ENCODE results near the gene OR2M5.

The OR2M5 gene, protein sequence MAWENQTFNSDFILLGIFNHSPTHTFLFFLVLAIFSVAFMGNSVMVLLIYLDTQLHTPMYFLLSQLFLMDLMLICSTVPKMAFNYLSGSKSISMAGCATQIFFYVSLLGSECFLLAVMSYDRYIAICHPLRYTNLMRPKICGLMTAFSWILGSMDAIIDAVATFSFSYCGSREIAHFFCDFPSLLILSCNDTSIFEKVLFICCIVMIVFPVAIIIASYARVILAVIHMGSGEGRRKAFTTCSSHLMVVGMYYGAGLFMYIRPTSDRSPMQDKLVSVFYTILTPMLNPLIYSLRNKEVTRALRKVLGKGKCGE

GRCh38 chr1:248144513-248145198, at the start of gene OR2M5:
Gene OR2M5, plus strand, starts transcription at chr1:248145148. Its CDS starts 0 bp downstream, at chr1:248145148.
- in situ Hi-C loops (cut with MboI; ENCODE audit: low sequenced_read_pairs): no loop called here

- in situ Hi-C loops (cut with MboI; ENCODE audit: low sequenced_read_pairs): no loop called here
Measured at GRCh38 chr1:248098529-248098928, 46.4 kb upstream of the OR2M5 start.

DNA sequence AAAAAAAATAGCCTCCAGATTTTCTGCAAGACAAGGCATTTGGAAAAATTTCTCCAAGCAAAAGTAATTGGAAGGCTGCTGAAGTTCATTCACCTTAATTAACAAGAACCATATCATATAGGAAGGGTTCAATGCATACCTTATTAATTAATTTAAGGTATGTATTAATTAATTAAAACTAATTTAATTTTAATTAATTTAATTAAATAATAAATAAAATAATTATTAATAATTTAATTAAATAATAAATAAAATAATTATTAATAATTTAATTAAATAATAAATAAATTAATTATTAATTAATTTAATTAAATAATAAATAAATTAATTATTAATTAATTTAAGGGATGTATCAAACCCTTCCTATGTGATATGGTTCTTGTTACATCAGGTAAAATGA, 42.1 kb upstream of the OR2M5 start:
- in situ Hi-C loops (cut with MboI; ENCODE audit: low sequenced_read_pairs): no loop called here

DNA sequence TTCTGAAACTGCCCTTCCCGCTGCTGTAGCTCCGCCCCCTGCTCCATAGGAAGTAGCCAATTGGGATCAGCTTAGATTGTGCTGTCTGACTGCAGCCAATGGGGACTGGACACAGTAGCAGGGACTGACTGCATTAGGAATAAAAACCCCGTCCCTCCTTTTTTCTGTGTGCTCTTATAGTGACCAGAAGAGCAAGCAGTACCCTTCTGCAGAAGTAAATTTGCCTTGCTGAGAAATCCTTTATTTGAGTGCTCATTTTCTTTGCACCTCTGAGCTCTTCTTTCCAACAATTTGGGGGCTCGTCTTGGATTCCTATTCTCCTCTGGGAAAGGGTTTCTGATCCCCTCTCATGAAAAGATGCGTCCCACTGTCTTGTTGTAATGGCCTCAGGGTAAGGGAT, 33.8 kb upstream of the OR2M5 start:
- in situ Hi-C loops (cut with MboI; ENCODE audit: low sequenced_read_pairs): no loop called here

DNA sequence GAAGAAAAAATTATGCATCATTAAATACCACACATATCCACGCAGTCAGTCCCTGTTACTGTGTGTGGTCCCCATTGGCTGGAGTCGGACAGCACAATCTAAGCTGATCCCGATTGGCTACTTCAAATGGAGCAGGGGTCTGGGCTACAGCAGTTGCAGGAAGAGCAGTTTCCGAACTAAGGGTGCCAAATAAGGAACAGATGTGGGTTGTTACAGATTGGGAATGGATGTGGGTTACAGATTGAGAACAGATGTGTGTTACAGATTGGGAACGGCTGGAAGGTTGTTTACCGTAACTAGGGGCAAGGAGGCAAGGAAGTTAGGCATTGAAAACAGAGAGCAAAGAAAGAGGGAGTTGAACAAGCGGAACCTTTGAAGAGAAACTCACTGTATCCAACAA, 30.1 kb upstream of the OR2M5 start:
- in situ Hi-C loops (cut with MboI; ENCODE audit: low sequenced_read_pairs): no loop called here

GRCh38 chr1:248127653-248128052, 17.3 kb upstream of the OR2M5 start:
- in situ Hi-C loops (cut with MboI; ENCODE audit: low sequenced_read_pairs): no loop called here

GRCh38 chr1:248136811-248137210, 8.1 kb upstream of the OR2M5 start:
- in situ Hi-C loops (cut with MboI; ENCODE audit: low sequenced_read_pairs): no loop called here

- in situ Hi-C loops (cut with MboI; ENCODE audit: low sequenced_read_pairs): no loop called here
Measured at GRCh38 chr1:248140846-248141245, 4.1 kb upstream of the OR2M5 start.

DNA sequence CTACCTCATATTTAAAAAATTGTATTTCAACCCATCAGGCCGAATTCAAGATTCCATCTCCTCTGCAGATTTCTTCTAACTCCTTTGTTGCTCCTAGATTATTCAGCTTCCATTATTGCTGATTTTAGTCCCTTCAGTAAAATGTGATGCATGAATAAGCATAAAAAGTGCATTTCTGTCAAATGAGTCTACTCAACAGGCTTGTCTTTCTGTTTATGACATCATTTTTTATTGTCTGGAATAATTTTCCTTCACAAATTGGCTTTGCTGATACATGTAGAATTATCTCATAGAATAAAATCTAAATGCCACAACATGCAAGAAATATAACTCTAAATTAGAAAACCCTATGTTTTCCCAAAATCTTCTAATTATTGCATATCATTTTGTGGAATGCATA, 1.6 kb upstream of the OR2M5 start:
- in situ Hi-C loops (cut with MboI; ENCODE audit: low sequenced_read_pairs): no loop called here

DNA sequence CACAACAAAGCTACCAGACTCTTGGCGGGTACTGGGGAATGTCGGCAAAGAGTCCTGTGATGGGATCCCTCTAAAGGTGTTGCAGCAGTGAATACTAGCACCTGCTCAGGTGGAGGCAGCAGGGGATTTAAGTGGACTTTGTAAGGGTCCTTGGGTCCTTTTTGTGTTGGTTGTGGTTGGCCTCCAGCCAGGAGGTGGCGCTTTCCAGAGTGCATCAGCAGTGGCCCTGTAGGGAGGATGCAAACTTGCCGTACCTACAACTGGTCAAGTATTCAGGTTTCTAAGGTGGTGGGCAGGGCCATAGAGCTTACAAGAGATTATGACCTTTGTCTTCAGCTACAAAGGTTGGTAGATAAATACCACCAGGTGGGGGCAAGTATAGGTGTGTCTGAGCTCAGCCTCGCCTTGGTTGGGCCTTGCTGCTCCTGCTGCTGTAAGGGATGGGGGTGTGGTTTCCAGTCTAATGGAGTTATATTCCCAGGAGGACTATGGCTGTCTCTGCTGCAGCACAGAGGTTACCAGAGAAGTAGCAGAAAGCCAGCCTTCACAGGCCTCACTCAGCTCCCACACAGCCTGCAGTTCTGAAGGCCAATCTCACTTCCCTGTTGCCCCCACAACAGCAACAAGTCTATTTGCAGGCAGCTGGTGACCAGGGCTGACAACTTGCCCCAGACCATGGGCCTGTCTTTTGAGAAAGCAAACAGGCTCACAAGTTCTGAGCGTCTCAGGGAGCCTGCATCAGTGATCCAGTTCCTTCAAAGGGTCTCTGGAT, 7.3 kb downstream of the OR2M5 start:
- in situ Hi-C loops (cut with MboI; ENCODE audit: low sequenced_read_pairs): no loop called here

DNA sequence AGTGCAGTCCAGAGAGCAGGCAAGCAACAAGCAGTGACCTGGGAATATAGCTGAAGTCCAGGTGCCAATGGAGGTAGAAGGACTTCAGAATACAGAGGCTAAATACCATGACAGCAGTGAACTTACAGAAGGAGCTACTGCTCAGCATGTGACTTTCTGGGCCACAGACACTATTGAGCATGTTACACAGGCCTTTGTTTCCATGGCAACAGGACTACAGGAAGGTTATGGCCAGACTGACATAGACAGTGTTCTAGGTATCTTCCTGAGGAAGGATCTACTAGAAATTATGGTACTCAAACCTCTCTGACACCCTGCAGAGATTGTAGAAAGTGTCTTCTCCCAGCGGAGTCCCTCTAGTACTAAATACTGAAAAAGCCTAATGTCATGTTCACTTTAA, 11.0 kb downstream of the OR2M5 start:
- in situ Hi-C loops (cut with MboI; ENCODE audit: low sequenced_read_pairs): no loop called here

DNA sequence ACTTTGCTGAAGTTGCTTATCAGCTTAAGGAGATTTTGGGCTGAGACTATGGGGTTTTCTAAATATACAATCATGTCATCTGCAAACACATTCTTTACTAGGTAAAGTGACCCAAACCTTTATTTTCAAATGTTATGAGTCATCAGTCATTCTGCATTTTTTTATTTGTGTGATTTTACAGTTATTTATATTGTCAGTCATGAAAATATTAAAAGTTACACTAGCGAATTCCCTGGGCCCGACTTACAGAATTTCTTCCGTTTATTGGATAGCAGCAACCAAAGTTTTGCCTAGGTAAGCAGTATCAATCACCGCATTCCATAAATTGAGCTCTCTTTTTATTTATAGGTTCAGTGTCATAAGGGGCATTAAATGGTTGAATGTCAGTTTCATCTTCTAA, 13.8 kb downstream of the OR2M5 start:
- in situ Hi-C loops (cut with MboI; ENCODE audit: low sequenced_read_pairs): no loop called here

GRCh38 chr1:248164031-248164430, 19.1 kb downstream of the OR2M5 start:
- in situ Hi-C loops (cut with MboI; ENCODE audit: low sequenced_read_pairs): no loop called here

DNA sequence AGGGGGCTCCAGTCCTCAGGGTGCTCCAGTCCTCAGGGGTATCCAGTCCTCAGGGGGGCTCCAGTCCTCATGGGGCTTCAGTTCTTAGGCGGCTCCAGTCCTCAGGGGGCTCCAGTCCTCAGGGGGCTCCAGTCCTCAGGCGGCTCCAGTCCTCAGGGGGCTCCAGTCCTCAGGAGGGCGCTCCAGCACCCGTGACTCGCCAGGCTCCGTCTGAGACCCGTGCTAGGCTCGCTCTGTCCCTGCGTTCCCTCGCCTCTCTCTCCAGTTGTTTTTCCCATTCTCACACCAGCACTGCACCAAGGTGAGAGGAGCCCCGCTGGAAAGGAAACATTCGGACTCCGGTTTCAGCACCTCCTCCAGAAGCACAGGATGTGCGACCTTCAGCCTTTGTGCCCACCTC, 20.2 kb downstream of the OR2M5 start:
- in situ Hi-C loops (cut with MboI; ENCODE audit: low sequenced_read_pairs): no loop called here

- in situ Hi-C loops (cut with MboI; ENCODE audit: low sequenced_read_pairs): no loop called here
Measured at GRCh38 chr1:248174521-248174920, 29.6 kb downstream of the OR2M5 start, which contains the start of gene OR2M2. Gene OR2M2, plus strand, starts transcription at chr1:248174821. Its CDS starts 5,165 bp downstream, at chr1:248179986.

- in situ Hi-C loops (cut with MboI; ENCODE audit: low sequenced_read_pairs): no loop called here
Measured at GRCh38 chr1:248183996-248184395, 39.0 kb downstream of the OR2M5 start.

DNA sequence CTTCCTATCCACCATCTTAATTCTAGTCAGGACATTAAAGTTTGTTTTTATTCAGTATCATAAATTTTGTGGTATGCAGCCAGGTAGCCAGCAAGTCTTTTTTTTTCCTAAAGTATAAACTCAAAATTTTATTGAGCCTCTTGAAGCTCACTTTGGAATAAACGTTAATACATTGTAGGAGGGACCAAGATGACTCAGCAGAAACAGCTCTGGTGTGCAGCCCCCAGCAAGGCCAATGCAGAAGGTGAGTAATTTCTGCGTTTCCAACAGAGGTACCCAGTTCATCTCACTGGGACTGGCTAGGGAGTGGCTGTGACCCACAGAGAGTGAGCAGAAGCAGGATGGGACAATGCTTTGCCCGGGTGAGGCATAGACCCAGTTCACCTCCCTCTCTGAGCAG, 42.4 kb downstream of the OR2M5 start:
- in situ Hi-C loops (cut with MboI; ENCODE audit: low sequenced_read_pairs): no loop called here

DNA sequence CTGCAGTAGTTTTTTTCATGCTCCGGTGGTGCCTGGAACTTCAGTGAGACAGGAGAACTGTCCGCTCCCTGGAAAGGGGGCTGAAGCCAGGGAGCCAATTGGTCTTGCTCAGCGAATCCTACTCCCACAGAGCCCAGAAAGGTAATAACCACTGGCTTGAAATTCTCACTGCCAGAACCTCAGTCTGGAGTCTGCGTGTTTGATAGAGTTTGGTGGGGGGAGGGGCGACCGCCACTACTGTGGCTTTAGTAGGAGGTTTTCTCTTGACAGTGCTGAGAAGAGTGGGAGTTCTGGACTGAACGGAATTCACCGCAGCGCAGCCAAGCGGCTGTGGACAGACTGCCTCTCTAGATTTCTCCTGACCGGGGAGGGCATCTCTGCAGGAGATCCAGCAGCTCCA, 44.1 kb downstream of the OR2M5 start:
- in situ Hi-C loops (cut with MboI; ENCODE audit: low sequenced_read_pairs): no loop called here

GRCh38 chr1:248194117-248194516, 49.2 kb downstream of the OR2M5 start:
- in situ Hi-C loops (cut with MboI; ENCODE audit: low sequenced_read_pairs): no loop called here

Measured in HL-60/S4 treated with retinoic acid at 250 ng/mL for 4 days and 3 days (cell line).